ENCODE data around the gene GNG14. TPM values are rescaled to one million over a fixed set of nuclear protein-coding genes. Genes with fewer than 3 reads are reported as not detected.

Gene GNG14
- total and polyA plus RNA-seq, 2 of the 13 experiments (the other 11 are each of a cell fraction or from before 2014, with no cell fraction given): not detected

DNA sequence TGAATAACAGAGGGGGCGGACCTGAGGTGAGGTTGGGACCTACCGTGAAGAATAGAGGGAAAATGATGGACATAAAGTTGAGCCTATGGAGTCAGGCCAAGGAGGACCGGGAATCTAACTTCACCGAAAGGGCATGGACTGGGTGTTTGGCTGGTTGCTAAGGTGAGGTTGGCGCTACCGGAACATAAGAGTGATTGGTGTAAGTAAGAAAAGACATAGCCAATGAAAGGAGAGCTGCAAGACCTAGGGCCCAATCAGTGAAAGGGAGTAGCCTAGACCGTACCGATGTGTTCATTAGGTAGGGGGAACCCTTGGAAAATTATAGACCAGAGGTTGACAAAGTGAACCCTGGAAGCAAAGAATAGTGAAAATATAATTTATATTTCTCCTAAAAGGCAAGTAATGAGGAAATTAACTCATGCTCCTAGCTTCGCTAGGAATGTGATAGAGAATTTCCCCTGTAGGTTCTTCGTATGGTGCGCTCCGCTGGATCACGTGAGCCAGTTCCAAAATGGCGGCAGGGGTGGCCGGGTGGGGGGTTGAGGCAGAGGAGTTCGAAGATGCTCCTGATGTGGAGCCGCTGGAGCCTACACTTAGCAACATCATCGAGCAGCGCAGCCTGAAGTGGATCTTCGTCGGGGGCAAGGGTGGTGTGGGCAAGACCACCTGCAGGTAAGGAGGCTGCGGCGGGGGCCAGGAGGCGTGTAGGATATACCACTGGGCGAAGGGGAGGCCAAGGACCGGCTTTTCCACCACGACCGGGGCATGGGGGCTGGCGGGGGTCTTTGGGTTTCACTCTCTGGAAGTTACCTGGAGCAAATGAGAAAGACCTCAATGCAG is 49.4 kb downstream of the GNG14 start, which contains the start of gene GET3 (continued):
- TF ChIP-seq, protein P1, sequence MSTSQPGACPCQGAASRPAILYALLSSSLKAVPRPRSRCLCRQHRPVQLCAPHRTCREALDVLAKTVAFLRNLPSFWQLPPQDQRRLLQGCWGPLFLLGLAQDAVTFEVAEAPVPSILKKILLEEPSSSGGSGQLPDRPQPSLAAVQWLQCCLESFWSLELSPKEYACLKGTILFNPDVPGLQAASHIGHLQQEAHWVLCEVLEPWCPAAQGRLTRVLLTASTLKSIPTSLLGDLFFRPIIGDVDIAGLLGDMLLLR (CRISPR knock-in tag; IDR thresholded peaks at IDR 0.05): no peak
- TF ChIP-seq NKX3-1 (CRISPR knock-in tag; IDR thresholded peaks at IDR 0.05) (no peak), RARG (CRISPR knock-in tag; IDR thresholded peaks at IDR 0.05; ENCODE audit: low read depth) (no peak), GTF3A (CRISPR knock-in tag; conservative IDR thresholded peaks at IDR 0.05) (no peak), DBP (CRISPR knock-in tag; IDR thresholded peaks at IDR 0.05; ENCODE audit: not compliant biosample characterization) (no peak), PAWR (CRISPR knock-in tag; IDR thresholded peaks at IDR 0.05; ENCODE audit: borderline replicate concordance) (no peak), ZBTB21 (CRISPR knock-in tag; IDR thresholded peaks at IDR 0.05) (no peak), ZNF3 (CRISPR knock-in tag; IDR thresholded peaks at IDR 0.05) (no peak), KLF13 (CRISPR knock-in tag; IDR thresholded peaks at IDR 0.05) (no peak), ZNF337 (CRISPR knock-in tag; IDR thresholded peaks at IDR 0.05; ENCODE audit: borderline replicate concordance, low read depth) (no peak), FOXK2 (IDR thresholded peaks at IDR 0.05) (peak; percentile 96), KDM6A (CRISPR knock-in tag; IDR thresholded peaks at IDR 0.05; ENCODE audit: low read depth) (no peak), TP53 (CRISPR knock-in tag; conservative IDR thresholded peaks at IDR 0.05) (no peak), AHR (CRISPR knock-in tag; IDR thresholded peaks at IDR 0.05) (no peak), PHF20 (CRISPR knock-in tag; IDR thresholded peaks at IDR 0.05) (peak; percentile 96), SRF (IDR thresholded peaks at IDR 0.05; ENCODE audit: low read depth, low read length) (no peak), ATF4 (CRISPR knock-in tag; IDR thresholded peaks at IDR 0.05) (no peak), DNMT1 (CRISPR knock-in tag; IDR thresholded peaks at IDR 0.05) (no peak)
- TF ChIP-seq, protein P2, sequence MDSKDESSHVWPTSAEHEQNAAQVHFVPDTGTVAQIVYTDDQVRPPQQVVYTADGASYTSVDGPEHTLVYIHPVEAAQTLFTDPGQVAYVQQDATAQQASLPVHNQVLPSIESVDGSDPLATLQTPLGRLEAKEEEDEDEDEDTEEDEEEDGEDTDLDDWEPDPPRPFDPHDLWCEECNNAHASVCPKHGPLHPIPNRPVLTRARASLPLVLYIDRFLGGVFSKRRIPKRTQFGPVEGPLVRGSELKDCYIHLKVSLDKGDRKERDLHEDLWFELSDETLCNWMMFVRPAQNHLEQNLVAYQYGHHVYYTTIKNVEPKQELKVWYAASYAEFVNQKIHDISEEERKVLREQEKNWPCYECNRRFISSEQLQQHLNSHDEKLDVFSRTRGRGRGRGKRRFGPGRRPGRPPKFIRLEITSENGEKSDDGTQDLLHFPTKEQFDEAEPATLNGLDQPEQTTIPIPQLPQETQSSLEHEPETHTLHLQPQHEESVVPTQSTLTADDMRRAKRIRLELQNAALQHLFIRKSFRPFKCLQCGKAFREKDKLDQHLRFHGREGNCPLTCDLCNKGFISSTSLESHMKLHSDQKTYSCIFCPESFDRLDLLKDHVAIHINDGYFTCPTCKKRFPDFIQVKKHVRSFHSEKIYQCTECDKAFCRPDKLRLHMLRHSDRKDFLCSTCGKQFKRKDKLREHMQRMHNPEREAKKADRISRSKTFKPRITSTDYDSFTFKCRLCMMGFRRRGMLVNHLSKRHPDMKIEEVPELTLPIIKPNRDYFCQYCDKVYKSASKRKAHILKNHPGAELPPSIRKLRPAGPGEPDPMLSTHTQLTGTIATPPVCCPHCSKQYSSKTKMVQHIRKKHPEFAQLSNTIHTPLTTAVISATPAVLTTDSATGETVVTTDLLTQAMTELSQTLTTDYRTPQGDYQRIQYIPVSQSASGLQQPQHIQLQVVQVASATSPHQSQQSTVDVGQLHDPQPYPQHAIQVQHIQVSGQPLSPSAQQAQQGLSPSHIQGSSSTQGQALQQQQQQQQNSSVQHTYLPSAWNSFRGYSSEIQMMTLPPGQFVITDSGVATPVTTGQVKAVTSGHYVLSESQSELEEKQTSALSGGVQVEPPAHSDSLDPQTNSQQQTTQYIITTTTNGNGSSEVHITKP (CRISPR knock-in tag; IDR thresholded peaks at IDR 0.05; ENCODE audit: low read depth): peak; percentile 99
- TF ChIP-seq, protein P3, sequence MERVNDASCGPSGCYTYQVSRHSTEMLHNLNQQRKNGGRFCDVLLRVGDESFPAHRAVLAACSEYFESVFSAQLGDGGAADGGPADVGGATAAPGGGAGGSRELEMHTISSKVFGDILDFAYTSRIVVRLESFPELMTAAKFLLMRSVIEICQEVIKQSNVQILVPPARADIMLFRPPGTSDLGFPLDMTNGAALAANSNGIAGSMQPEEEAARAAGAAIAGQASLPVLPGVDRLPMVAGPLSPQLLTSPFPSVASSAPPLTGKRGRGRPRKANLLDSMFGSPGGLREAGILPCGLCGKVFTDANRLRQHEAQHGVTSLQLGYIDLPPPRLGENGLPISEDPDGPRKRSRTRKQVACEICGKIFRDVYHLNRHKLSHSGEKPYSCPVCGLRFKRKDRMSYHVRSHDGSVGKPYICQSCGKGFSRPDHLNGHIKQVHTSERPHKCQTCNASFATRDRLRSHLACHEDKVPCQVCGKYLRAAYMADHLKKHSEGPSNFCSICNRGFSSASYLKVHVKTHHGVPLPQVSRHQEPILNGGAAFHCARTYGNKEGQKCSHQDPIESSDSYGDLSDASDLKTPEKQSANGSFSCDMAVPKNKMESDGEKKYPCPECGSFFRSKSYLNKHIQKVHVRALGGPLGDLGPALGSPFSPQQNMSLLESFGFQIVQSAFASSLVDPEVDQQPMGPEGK (CRISPR knock-in tag; IDR thresholded peaks at IDR 0.05): peak; percentile 41
